Measurements from ENCODE around the gene EHD1. TPM values are rescaled to one million over a fixed set of nuclear protein-coding genes. Genes with fewer than 3 reads are reported as not detected.
A peak's percentile ranks its signal among the peaks of the same experiment; 100 is the strongest.

The EHD1 gene
- total RNA-seq, 5 donors from 2014 or later (not counting 1 experiment from before 2014, with no cell fraction given): 126 to 286 (median 269) TPM

- DNase-seq (no peak), ATAC-seq (replicated peaks in 1 of 4) (no peak)
- CTCF ChIA-PET: interaction anchor here in 1 of 2 donors (2.9 kb wide), 1 partner anchor 23 kb away, joined by 14 read pairs; no protein-coding TSS in a partner anchor
- H3K27ac Mint-ChIP-seq: peak overlapping the region; percentile 95 to 96
- peaks cover 47% of the 10 kb centered on the region for H3K36me3 Mint-ChIP-seq
- Histone ChIP-seq H3K27ac (ENCODE audit: low read length) (peak overlapping the region; percentile 53), H3K27me3 (replicated peaks in 1 of 2; ENCODE audit: control insufficient read depth in 2 of 2, extremely low read depth in 1 of 2, insufficient read depth in 2 of 2, low read length in 1 of 2) (no peaks in the 10 kb centered on the region), H3K36me3 (ENCODE audit: control insufficient read depth in 2 of 2, extremely low read depth in 1 of 2, insufficient read depth in 1 of 2, low read length in 1 of 2) (peaks cover 22 to 64% of the 10 kb centered on the region in 2 donors), H3K4me1 (ENCODE audit: control insufficient read depth in 1 of 2, extremely low read depth in 1 of 2, insufficient read depth in 2 of 2, low read length in 2 of 2) (peaks cover 58 to 100% of the 10 kb centered on the region in 2 experiments), H3K4me3 (ENCODE audit: control insufficient read depth in 1 of 2, extremely low read depth in 1 of 2, low read length in 1 of 2) (no peak overlapping the region), H3K9me3 (no peaks in the 10 kb centered on the region)
- no peaks in the 10 kb centered on the region for H3K27me3 Mint-ChIP-seq
- H3K9me3 Mint-ChIP-seq: no peaks in the 10 kb centered on the region
- H3K4me3 Mint-ChIP-seq: peak overlapping the region; percentile 72 to 78 (median 78)
- POLR2A ChIA-PET: interaction anchor here in 1 of 2 donors (1.0 kb wide), 1 partner anchor 14 kb away, joined by 3 read pairs; no protein-coding TSS in a partner anchor
- WGBS (ENCODE audit: insufficient coverage): 79% methylated on average over 19 of the region's 20 CpGs
- peaks cover 78 to 90% (median 90%) of the 10 kb centered on the region in 3 donors for H3K4me1 Mint-ChIP-seq
Measured at GRCh38 chr11:64870893-64871466, 7.4 kb downstream of the EHD1 start.

- ATAC-seq (replicated peaks in 1 of 4) (no peak), DNase-seq (peak in 1 of 35 experiments; percentile 13)
- Histone ChIP-seq H3K4me1 (ENCODE audit: control insufficient read depth in 1 of 2, extremely low read depth in 1 of 2, insufficient read depth in 2 of 2, low read length in 2 of 2) (peaks cover 58 to 100% of the 10 kb centered on the region in 2 experiments), H3K9me3 (no peaks in the 10 kb centered on the region), H3K36me3 (ENCODE audit: control insufficient read depth in 2 of 2, extremely low read depth in 1 of 2, insufficient read depth in 1 of 2, low read length in 1 of 2) (peaks cover 17 to 64% of the 10 kb centered on the region in 2 donors), H3K27me3 (replicated peaks in 1 of 2; ENCODE audit: control insufficient read depth in 2 of 2, extremely low read depth in 1 of 2, insufficient read depth in 2 of 2, low read length in 1 of 2) (no peaks in the 10 kb centered on the region), H3K4me3 (ENCODE audit: control insufficient read depth in 1 of 2, extremely low read depth in 1 of 2, low read length in 1 of 2) (peak overlapping the region; percentile 38 to 41), H3K27ac (ENCODE audit: low read length) (peak overlapping the region; percentile 53)
- CTCF ChIA-PET: interaction anchor here in 1 of 2 donors (2.9 kb wide), 1 partner anchor 22 kb away, joined by 14 read pairs; no protein-coding TSS in a partner anchor
- peaks cover 46% of the 10 kb centered on the region for H3K36me3 Mint-ChIP-seq
- POLR2A ChIA-PET: interaction anchor here in 1 of 2 donors (1.0 kb wide), 1 partner anchor 15 kb away, joined by 3 read pairs; no protein-coding TSS in a partner anchor
- no peaks in the 10 kb centered on the region for H3K9me3 Mint-ChIP-seq
- peak overlapping the region; percentile 72 to 78 (median 78) for H3K4me3 Mint-ChIP-seq
- 47% methylated on average over 14 of the region's 19 CpGs for WGBS (ENCODE audit: insufficient coverage)
- peaks cover 78 to 90% (median 90%) of the 10 kb centered on the region in 3 donors for H3K4me1 Mint-ChIP-seq
- no peaks in the 10 kb centered on the region for H3K27me3 Mint-ChIP-seq
- H3K27ac Mint-ChIP-seq: peak overlapping the region; percentile 95 to 96
Measured at GRCh38 chr11:64870176-64870892, 8.1 kb downstream of the EHD1 start.

GRCh38 chr11:64869571-64870175 is 8.7 kb downstream of the EHD1 start:
- Histone ChIP-seq H3K27me3 (replicated peaks in 1 of 2; ENCODE audit: control insufficient read depth in 2 of 2, extremely low read depth in 1 of 2, insufficient read depth in 2 of 2, low read length in 1 of 2) (no peaks in the 10 kb centered on the region), H3K4me3 (ENCODE audit: control insufficient read depth in 1 of 2, extremely low read depth in 1 of 2, low read length in 1 of 2) (peak overlapping the region; percentile 38 to 41), H3K27ac (ENCODE audit: low read length) (peak overlapping the region; percentile 53), H3K4me1 (ENCODE audit: control insufficient read depth in 1 of 2, extremely low read depth in 1 of 2, insufficient read depth in 2 of 2, low read length in 2 of 2) (peaks cover 60 to 100% of the 10 kb centered on the region in 2 experiments), H3K36me3 (ENCODE audit: control insufficient read depth in 2 of 2, extremely low read depth in 1 of 2, insufficient read depth in 1 of 2, low read length in 1 of 2) (peaks cover 13 to 60% of the 10 kb centered on the region in 2 donors), H3K9me3 (no peaks in the 10 kb centered on the region)
- WGBS (ENCODE audit: insufficient coverage): 7% methylated on average over 5 of the region's 9 CpGs
- ChIA-PET POLR2A (interaction anchor here (0.5 to 2.1 kb wide), 5 partner anchors 8 to 180 kb away, joined by 3 to 5 read pairs (median 4); partner anchors contain the start of gene EHD1 (in 1 of the 2)), CTCF (interaction anchor here in 1 of 2 donors (1.1 to 2.9 kb wide), 5 partner anchors 8 to 91 kb away, joined by 3 to 14 read pairs (median 4); partner anchors contain the start of gene EHD1)
- Mint-ChIP-seq H3K4me1 (peaks cover 78 to 90% (median 90%) of the 10 kb centered on the region in 3 donors), H3K4me3 (peak overlapping the region; percentile 72 to 78 (median 78)), H3K9me3 (no peaks in the 10 kb centered on the region), H3K27ac (peak overlapping the region; percentile 95 to 96), H3K36me3 (peaks cover 42% of the 10 kb centered on the region), H3K27me3 (no peaks in the 10 kb centered on the region)
- peak in 2 of 35 experiments; percentile 19 to 53 for DNase-seq
- ATAC-seq (replicated peaks in 1 of 4): peak; percentile 15 to 50 (median 40)

DNA sequence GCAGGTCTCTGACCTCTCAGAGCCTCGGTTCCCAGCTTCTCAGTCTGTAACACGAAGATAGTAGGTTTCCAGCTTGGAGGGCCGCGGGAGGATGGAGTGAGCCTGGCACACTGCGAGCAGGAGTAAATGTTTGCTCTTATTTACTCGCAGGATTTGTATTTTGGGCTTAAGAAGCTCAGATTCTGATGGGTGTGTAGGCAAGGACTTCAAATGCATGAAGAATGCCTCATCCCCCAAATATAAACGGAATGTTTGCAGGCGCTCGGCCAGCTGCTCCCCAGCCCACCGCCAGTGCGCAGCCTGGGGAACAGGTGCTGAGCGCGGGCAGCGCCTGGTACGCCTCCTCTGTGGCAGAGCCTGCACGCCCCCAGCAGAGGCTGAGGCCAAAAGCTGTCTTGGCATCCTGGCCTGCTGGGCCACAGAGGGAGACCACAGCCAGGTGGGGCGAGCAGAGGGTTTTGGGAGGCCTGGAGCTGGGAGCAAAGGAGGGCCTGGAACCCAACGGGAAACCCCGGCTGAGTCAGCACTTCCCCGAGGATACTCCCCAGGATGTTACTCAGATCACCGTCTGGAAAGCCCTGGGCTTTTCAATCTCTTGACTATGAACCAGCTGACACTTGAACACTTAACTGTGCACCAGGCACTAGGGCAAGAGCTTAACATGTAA is 9.4 kb downstream of the EHD1 start:
- Histone ChIP-seq H3K4me3 (ENCODE audit: control insufficient read depth in 1 of 2, extremely low read depth in 1 of 2, low read length in 1 of 2) (peak overlapping the region in 1 of 2 donors; percentile 38), H3K27me3 (replicated peaks in 1 of 2; ENCODE audit: control insufficient read depth in 2 of 2, extremely low read depth in 1 of 2, insufficient read depth in 2 of 2, low read length in 1 of 2) (no peaks in the 10 kb centered on the region), H3K36me3 (ENCODE audit: control insufficient read depth in 2 of 2, extremely low read depth in 1 of 2, insufficient read depth in 1 of 2, low read length in 1 of 2) (peaks cover 11 to 55% of the 10 kb centered on the region in 2 donors), H3K4me1 (ENCODE audit: control insufficient read depth in 1 of 2, extremely low read depth in 1 of 2, insufficient read depth in 2 of 2, low read length in 2 of 2) (peaks cover 64 to 100% of the 10 kb centered on the region in 2 experiments), H3K27ac (ENCODE audit: low read length) (peak overlapping the region; percentile 53), H3K9me3 (no peaks in the 10 kb centered on the region)
- Mint-ChIP-seq H3K4me3 (peak overlapping the region; percentile 72 to 78 (median 78)), H3K36me3 (peaks cover 36% of the 10 kb centered on the region), H3K4me1 (peaks cover 78 to 91% (median 90%) of the 10 kb centered on the region in 3 donors), H3K27ac (peak overlapping the region; percentile 95 to 96), H3K27me3 (no peaks in the 10 kb centered on the region), H3K9me3 (no peaks in the 10 kb centered on the region)
- ChIA-PET POLR2A (interaction anchor here (0.5 to 2.1 kb wide), 4 partner anchors 9 to 180 kb away, joined by 3 to 5 read pairs (median 4); partner anchors contain the start of gene EHD1 (in 1 of the 2)), CTCF (interaction anchor here in 1 of 2 donors (1.1 to 2.9 kb wide), 5 partner anchors 8 to 90 kb away, joined by 3 to 14 read pairs (median 4); partner anchors contain the start of gene EHD1)
- WGBS (ENCODE audit: insufficient coverage): 25% methylated on average over 16 of the region's 21 CpGs
- peak; percentile 41 to 58 (median 42) for ATAC-seq (replicated peaks in 1 of 4)
- peak in 2 of 35 experiments; percentile 48 to 62 for DNase-seq

- 39% methylated on average over 14 of the region's 28 CpGs for WGBS (ENCODE audit: insufficient coverage)
- H3K4me3 ChIP-seq (ENCODE audit: control insufficient read depth in 1 of 2, extremely low read depth in 1 of 2, low read length in 1 of 2): peak overlapping the region in 1 of 2 donors; percentile 2
- H3K27ac Mint-ChIP-seq: peak overlapping the region; percentile 95 to 96
- peaks cover 31% of the 10 kb centered on the region for H3K36me3 Mint-ChIP-seq
- DNase-seq (no peak), ATAC-seq (replicated peaks in 1 of 4) (no peak)
- peaks cover 82 to 96% (median 95%) of the 10 kb centered on the region in 3 donors for H3K4me1 Mint-ChIP-seq
- CTCF ChIA-PET: interaction anchor here in 1 of 2 donors (0.6 to 2.9 kb wide), 3 partner anchors 9 to 22 kb away, joined by 4 to 14 read pairs (median 11); no protein-coding TSS in a partner anchor
- H3K9me3 ChIP-seq: no peaks in the 10 kb centered on the region
- H3K27me3 Mint-ChIP-seq: no peaks in the 10 kb centered on the region
- peak overlapping the region; percentile 53 for H3K27ac ChIP-seq (ENCODE audit: low read length)
- H3K4me3 Mint-ChIP-seq: peak overlapping the region; percentile 72 to 78 (median 78)
- no peaks in the 10 kb centered on the region for H3K9me3 Mint-ChIP-seq
- H3K27me3 ChIP-seq (replicated peaks in 1 of 2; ENCODE audit: control insufficient read depth in 2 of 2, extremely low read depth in 1 of 2, insufficient read depth in 2 of 2, low read length in 1 of 2): no peaks in the 10 kb centered on the region
- POLR2A ChIA-PET: interaction anchor here (0.7 to 2.1 kb wide), 2 partner anchors 10 to 11 kb away, joined by 5 read pairs; no protein-coding TSS in a partner anchor
- peaks cover 72 to 100% of the 10 kb centered on the region in 2 experiments for H3K4me1 ChIP-seq (ENCODE audit: control insufficient read depth in 1 of 2, extremely low read depth in 1 of 2, insufficient read depth in 2 of 2, low read length in 2 of 2)
- peaks cover 11 to 55% of the 10 kb centered on the region in 2 donors for H3K36me3 ChIP-seq (ENCODE audit: control insufficient read depth in 2 of 2, extremely low read depth in 1 of 2, insufficient read depth in 1 of 2, low read length in 1 of 2)
Measured at GRCh38 chr11:64867748-64868462, 10.5 kb downstream of the EHD1 start.

All from T-cell (primary cell).